ENCODE data around the gene TSPAN1. TPM values are rescaled to one million over a fixed set of nuclear protein-coding genes. Genes with fewer than 3 reads are reported as not detected.

Gene TSPAN1, protein sequence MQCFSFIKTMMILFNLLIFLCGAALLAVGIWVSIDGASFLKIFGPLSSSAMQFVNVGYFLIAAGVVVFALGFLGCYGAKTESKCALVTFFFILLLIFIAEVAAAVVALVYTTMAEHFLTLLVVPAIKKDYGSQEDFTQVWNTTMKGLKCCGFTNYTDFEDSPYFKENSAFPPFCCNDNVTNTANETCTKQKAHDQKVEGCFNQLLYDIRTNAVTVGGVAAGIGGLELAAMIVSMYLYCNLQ
- polyA plus RNA-seq (2012; ENCODE audit: missing spikeins), result 0.34 TPM

DNA sequence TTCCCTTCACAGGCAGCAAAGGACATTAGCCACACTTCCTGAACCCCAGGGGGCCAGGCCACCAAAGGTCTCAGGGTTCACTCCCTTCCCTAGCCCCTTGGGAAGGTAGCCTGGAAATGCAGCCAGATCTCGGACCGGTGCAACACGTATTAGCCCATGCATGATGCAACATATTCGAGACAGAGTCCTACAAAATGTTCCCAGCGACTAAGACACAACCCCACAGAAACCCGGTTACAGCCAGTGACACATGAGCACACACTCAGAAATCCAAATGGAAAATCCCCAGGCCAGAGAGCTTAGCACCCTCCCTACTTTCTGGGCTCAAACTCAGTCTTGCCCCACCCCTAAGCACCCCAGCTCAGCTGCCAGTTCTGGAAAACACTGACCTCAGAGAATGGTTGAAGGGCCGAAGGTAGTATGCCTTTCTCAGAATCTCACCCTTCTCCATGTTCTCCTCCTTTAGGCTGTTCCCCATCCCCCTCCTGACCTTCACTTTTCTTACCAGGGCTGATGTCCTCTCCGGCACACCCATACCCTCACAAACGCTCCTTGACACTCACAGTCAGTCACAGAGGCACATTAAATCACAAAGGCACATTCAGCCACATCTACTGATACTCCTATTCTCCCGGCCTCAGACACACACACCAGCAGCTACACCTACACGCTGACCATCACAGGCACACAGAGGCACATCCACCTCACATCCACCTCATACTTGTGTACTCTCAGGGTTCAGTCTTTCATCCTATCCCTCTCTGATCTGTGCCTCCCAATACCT, at the start of gene TSPAN1:
Gene TSPAN1 (plus strand): TSS at position 640 of the 784 bp plus-strand sequence. CDS start 6,021 bp downstream, outside the sequence.
- TF ChIP-seq POLR2A (IDR thresholded peaks at IDR 0.05; ENCODE audit: low read depth, low read length), result no peak
- no peak for TF ChIP-seq TAF1 (IDR thresholded peaks at IDR 0.05; ENCODE audit: borderline replicate concordance, low read depth, low read length)
- TF ChIP-seq POLR2AphosphoS5 (IDR thresholded peaks at IDR 0.05; ENCODE audit: low read depth, low read length), result no peak
- DNase-seq (ENCODE audit: insufficient read length) (no peak), FAIRE-seq (no peak)

DNA sequence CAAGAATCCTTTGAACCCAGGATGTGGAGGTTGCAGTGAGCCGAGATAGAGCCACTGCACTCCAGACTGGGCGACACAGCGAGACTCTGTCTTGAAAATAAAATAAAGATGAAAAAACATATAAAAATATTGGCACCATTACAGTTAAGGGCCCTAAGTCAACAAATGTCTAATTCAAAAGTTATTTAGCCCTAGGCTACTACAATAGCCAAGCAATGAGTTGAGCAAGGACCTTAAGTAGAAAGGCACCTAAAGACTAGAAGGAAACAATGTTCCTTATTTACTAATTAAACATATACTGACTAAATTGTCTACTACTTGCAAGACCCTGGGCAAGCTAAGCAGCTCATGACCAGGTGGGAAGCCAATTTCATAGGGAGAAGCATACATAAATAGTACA, 46.5 kb upstream of the TSPAN1 start:
- FAIRE-seq (no peak), DNase-seq (ENCODE audit: insufficient read length) (no peak)
- no peak for TF ChIP-seq POLR2A (IDR thresholded peaks at IDR 0.05; ENCODE audit: low read depth, low read length)
- no peak for TF ChIP-seq POLR2AphosphoS5 (IDR thresholded peaks at IDR 0.05; ENCODE audit: low read depth, low read length)
- no peak for TF ChIP-seq TAF1 (IDR thresholded peaks at IDR 0.05; ENCODE audit: borderline replicate concordance, low read depth, low read length)

DNA sequence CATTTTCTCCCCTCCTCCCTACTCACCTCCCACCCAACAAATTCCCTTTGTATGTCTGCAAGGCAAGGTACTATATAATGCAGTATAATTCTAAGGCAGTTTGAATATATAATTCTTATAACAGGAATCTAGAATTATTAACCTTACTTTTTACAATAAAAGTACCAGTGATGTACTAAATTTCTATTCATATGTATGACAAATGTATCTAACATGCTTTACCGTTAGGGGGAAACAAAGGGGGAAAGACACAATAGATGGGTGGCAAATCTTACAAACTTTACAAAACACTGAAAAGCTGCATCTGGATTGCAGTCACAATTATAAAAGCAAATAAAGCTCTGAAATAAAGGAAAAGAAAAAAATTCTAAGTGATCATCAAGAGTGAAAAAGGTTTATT, 44.8 kb upstream of the TSPAN1 start:
- TF ChIP-seq POLR2AphosphoS5 (IDR thresholded peaks at IDR 0.05; ENCODE audit: low read depth, low read length), result no peak
- TF ChIP-seq POLR2A (IDR thresholded peaks at IDR 0.05; ENCODE audit: low read depth, low read length), result no peak
- no peak for TF ChIP-seq TAF1 (IDR thresholded peaks at IDR 0.05; ENCODE audit: borderline replicate concordance, low read depth, low read length)
- DNase-seq (ENCODE audit: insufficient read length) (no peak), FAIRE-seq (no peak)

DNA sequence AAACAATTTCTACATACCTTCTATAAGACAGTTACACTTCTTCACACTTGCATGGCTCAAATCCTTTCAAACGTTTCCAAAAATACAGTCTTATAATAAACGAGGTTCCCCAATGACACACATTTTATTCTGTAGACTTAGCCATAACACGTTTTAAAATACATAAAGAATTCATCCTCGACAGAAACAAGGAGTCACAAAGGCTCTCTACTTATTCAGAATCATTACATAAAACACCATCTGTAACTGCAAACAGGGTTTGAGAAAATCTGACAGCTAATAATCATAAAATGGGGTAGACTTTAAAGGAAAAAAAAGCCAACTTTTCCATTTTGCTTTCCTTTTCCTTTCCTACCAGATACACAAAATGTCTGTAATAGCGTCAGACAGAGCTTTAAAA, 44.3 kb upstream of the TSPAN1 start:
- FAIRE-seq (no peak), DNase-seq (ENCODE audit: insufficient read length) (no peak)
- TF ChIP-seq TAF1 (IDR thresholded peaks at IDR 0.05; ENCODE audit: borderline replicate concordance, low read depth, low read length) (no peak), POLR2AphosphoS5 (IDR thresholded peaks at IDR 0.05; ENCODE audit: low read depth, low read length) (no peak), POLR2A (IDR thresholded peaks at IDR 0.05; ENCODE audit: low read depth, low read length) (no peak)

DNA sequence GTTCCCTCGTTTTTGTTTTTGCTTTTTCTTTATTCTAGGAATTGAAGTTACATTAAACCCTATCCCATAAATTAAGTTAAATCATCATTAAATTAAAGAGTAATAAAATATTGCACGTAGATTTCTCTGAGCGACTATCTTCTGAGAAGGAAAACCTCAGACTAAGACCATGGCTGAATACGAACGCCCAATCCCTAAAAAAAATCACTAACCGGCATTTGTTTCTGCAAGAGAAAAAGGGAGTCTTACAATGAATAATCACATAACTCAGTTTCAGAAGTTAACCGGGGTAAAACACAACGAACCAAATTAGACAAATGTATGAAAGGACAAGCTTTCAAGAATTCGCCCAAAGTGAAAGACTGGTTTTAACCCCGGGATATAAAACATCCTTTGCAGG, 43.8 kb upstream of the TSPAN1 start:
- DNase-seq (ENCODE audit: insufficient read length), result no peak
- no peak for TF ChIP-seq POLR2A (IDR thresholded peaks at IDR 0.05; ENCODE audit: low read depth, low read length)
- no peak for TF ChIP-seq POLR2AphosphoS5 (IDR thresholded peaks at IDR 0.05; ENCODE audit: low read depth, low read length)
- TF ChIP-seq TAF1 (IDR thresholded peaks at IDR 0.05; ENCODE audit: borderline replicate concordance, low read depth, low read length), result no peak
- no peak for FAIRE-seq

DNA sequence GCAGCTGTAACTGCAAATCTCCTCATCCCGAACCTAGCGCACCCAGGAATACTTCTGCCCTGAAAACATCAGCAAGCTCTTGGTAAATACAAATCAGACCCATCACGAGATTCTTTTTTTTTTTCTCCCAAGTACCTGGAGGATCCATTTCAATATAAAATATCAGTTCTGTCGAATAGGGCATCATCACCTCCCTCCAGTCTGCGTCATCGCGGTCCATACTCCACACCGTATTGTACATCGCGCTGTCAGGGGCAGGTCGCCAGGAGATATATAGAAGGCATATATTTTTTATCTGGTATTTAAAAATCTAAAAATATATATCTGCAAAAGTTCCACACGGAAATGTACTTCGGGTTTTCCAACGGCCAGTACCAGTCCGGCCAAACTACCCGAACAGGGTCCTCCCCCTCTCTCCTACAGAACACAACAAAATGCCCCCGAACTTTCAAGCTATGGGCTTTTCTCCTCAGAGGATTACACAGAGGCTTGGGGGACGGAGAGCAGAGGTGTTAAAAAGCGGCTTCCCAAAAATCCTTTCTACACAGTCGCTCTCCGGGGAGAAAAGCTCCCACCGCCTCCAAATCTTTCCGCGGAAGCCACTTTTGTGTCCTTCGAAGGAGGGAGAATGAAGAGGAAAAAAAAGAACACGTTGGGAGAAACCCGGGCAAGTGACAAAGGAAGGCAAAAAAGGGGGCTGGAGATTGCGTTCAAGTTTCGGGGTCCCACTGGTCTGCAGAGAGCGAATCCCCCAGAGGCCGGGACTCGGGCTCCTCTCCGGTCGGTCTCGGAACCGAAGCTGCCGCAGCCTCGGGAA, 43.0 kb upstream of the TSPAN1 start:
- TF ChIP-seq POLR2A (IDR thresholded peaks at IDR 0.05; ENCODE audit: low read depth, low read length) (no peak), POLR2AphosphoS5 (IDR thresholded peaks at IDR 0.05; ENCODE audit: low read depth, low read length) (no peak), TAF1 (IDR thresholded peaks at IDR 0.05; ENCODE audit: borderline replicate concordance, low read depth, low read length) (no peak)
- FAIRE-seq (peak; percentile 44), DNase-seq (ENCODE audit: insufficient read length) (no peak)

DNA sequence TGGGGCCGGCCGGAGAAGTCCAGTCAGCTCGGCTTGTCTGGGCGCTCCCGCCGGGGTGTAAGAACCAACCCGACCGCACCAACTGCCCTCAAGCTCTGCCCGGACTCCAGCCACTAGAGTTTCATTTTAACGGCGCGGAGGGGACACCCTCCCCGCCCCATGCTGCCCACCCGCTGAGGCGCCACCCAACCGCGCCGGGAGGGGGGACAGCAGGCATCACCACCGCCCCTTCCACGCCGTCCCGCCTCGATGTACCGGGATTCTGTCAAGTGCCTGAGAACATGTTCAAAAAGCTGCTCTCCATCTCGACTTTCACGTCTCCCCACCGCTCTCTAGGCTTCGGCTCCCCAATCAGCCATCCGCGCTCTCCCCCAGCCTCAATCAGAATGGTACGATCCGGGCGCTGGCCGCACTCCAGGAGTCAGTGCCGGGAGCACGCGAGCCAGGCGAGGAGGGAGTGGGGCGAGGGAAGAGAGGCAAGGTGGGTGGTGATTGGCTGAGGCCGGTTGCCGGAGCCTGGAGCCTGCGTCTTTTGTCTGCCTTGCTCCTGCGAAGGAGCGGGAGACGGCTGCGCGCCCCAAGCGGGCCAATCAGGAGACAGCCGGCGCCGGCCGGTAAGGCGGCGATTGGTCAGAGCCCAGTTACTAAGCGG, 42.2 kb upstream of the TSPAN1 start, which contains the start of gene PIK3R3:
Gene PIK3R3 (minus strand): TSS at position 101 of the 652 bp plus-strand sequence. CDS start 677 bp downstream, outside the sequence.
- DNase-seq (ENCODE audit: insufficient read length) (peak; percentile 89), FAIRE-seq (peak; percentile 95)
- TF ChIP-seq POLR2AphosphoS5 (IDR thresholded peaks at IDR 0.05; ENCODE audit: low read depth, low read length), result peak; percentile 98
- peak; percentile 99 for TF ChIP-seq POLR2A (IDR thresholded peaks at IDR 0.05; ENCODE audit: low read depth, low read length)
- TF ChIP-seq TAF1 (IDR thresholded peaks at IDR 0.05; ENCODE audit: borderline replicate concordance, low read depth, low read length), result peak; percentile 97

DNA sequence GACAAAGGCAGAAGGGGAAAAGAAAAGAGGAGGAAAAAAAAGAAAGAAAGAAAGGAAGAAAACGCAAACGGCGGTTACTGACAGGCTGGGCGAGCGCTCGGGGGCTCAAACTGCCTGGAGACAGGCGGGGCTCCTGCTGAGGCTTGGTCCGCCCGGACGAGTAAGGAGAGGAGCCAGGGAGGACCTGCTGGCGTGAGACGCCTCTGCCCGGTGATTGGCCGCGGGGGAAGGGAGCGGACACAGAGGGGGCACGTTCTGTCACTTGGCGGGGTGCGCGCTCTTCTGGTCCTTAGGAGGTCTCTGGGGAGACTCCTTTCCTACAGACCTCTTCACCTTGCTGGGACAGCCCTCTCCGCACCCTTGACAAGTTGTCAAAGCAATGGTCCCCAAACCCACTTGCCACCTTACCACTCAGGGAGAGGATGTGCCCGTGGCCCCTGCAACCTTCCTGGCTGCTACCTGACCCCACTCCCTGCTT, 41.7 kb upstream of the TSPAN1 start:
- TF ChIP-seq TAF1 (IDR thresholded peaks at IDR 0.05; ENCODE audit: borderline replicate concordance, low read depth, low read length), result peak; percentile 23; the same call in 1 of the 2 replicates
- peak; percentile 54; the same call in 1 of the 2 replicates for TF ChIP-seq POLR2A (IDR thresholded peaks at IDR 0.05; ENCODE audit: low read depth, low read length)
- TF ChIP-seq POLR2AphosphoS5 (IDR thresholded peaks at IDR 0.05; ENCODE audit: low read depth, low read length), result no peak; the same call in 1 of the 2 replicates
- DNase-seq (ENCODE audit: insufficient read length) (peak; percentile 61), FAIRE-seq (peak; percentile 36)

DNA sequence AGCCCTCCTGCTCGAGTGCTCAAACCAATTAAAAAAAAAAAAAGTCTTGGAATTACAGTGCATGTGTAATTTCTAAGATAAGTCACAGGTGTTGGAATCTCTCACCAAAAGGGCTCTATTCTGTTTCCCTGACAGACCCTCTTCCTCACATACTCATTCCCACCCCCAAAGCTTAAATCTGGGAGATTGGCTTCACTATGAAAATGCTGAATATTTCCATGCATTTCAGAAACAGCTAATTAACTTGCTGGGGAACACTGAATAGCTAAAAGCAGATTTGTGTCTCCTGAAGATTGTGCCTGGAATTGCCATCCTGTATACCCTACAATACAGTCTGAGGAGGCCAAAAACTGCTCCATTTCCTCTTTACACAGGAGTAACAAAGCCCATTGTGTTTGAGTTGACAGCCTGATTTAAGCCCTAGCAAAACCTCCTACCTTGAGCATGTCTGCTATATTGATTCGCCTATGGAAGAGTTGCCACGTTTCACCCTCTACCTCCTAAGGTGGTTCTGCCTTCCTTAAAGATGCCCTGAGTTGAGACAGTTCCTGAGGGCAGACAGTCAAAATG, 41.0 kb upstream of the TSPAN1 start:
- DNase-seq (ENCODE audit: insufficient read length) (no peak), FAIRE-seq (no peak)
- no peak for TF ChIP-seq TAF1 (IDR thresholded peaks at IDR 0.05; ENCODE audit: borderline replicate concordance, low read depth, low read length)
- TF ChIP-seq POLR2A (IDR thresholded peaks at IDR 0.05; ENCODE audit: low read depth, low read length), result no peak
- TF ChIP-seq POLR2AphosphoS5 (IDR thresholded peaks at IDR 0.05; ENCODE audit: low read depth, low read length), result no peak

DNA sequence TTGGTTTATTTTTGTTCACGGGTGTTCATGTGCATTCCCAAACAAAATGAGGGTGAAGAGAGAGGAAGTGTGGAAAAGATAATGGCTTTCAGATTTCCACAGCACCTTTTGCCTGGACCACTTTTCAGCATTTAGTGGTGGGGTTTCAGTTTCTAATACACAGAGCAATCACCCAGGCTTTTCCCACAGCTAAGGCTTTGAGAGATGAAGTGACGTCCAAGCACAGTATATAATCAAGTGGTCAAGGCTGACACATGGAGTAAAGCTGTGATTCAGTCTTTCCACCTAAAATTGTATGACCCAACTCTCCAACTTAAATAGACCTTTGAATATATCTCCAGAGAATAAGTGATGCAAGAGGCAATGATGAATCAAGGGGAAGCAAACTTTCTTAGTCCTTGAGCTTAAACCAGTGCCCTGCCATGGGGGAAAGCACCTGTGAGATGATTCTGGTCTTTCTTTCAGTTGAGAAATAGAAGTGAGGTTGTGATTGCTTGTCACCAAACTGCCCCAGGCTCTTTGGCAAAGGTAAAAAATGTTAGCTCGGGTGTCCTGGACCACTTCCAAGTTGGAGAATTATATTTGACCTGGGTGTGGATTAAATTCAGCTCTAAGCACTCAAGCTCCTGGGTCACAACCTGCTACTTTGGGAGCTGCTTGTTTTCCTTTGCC, 40.1 kb upstream of the TSPAN1 start:
- no peak for TF ChIP-seq POLR2AphosphoS5 (IDR thresholded peaks at IDR 0.05; ENCODE audit: low read depth, low read length)
- no peak for TF ChIP-seq POLR2A (IDR thresholded peaks at IDR 0.05; ENCODE audit: low read depth, low read length)
- no peak for TF ChIP-seq TAF1 (IDR thresholded peaks at IDR 0.05; ENCODE audit: borderline replicate concordance, low read depth, low read length)
- FAIRE-seq, result no peak
- DNase-seq (ENCODE audit: insufficient read length), result no peak

All from GM12892 (cell line).